ENCODE measurements around the gene ADRM1. TPM values are rescaled to one million over a fixed set of nuclear protein-coding genes. Genes with fewer than 3 reads are reported as not detected.

Gene ADRM1
- total RNA-seq, 2 experiments from 2014 or later: 87.0 to 128 TPM

DNA sequence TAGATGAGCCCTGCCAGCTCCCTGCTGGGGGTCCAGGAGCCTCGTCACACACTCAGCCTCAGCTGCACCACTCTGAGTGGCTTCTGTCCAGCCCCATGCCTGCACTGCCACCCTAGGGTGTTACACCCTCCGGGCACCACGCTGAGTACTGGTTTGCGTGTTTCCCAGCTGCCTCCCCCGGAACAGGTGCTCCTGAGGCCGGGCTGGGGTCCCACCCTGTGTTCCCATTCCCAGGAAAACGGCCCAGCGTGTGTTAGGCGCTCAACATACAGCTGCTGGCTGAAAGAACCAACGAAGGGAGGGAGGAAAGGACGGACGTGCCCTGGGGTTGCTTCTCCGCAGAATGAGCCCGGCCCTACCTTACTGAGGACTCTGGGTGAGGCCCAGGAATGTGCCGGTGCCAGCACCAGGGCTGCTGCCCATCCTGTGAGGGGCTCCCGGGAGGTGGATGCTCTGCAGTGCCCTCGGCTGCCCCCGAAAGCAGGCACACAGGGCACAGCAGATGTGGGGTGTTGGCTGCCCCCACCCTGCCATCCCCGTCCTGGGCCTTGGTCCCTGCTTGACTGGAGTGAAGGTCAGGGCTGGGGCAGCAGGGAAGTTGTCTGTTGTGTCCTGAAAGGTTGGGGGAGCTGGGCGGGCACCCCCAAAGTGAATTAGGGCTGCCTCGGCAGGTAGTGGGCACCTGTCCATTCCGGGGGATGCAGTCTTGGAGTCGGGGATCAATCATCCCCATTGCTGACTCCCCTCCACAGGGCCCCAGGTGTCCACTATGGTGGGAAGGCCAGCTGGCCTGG, 48.0 kb downstream of the ADRM1 start:
- H3K4me3 ChIP-seq (ENCODE audit: low read depth, low read length, poor library complexity, severe bottlenecking): no peak overlapping the region
- ChIA-PET CTCF (ENCODE audit: unreplicated experiment) (no interaction called here), POLR2A (no interaction called here)
- H3K9me2 ChIP-seq (ENCODE audit: insufficient read depth, low read length): no peaks in the 10 kb centered on the region
- no peaks in the 10 kb centered on the region for H3K79me2 ChIP-seq (ENCODE audit: insufficient read depth, low read depth, low read length)
- no peak for TF ChIP-seq EZH2phosphoT487 (IDR thresholded peaks at IDR 0.05; ENCODE audit: borderline replicate concordance, low read depth, low read length)
- TF ChIP-seq, protein P1, sequence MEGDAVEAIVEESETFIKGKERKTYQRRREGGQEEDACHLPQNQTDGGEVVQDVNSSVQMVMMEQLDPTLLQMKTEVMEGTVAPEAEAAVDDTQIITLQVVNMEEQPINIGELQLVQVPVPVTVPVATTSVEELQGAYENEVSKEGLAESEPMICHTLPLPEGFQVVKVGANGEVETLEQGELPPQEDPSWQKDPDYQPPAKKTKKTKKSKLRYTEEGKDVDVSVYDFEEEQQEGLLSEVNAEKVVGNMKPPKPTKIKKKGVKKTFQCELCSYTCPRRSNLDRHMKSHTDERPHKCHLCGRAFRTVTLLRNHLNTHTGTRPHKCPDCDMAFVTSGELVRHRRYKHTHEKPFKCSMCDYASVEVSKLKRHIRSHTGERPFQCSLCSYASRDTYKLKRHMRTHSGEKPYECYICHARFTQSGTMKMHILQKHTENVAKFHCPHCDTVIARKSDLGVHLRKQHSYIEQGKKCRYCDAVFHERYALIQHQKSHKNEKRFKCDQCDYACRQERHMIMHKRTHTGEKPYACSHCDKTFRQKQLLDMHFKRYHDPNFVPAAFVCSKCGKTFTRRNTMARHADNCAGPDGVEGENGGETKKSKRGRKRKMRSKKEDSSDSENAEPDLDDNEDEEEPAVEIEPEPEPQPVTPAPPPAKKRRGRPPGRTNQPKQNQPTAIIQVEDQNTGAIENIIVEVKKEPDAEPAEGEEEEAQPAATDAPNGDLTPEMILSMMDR (conservative IDR thresholded peaks at IDR 0.05; ENCODE audit: low read length): no peak
- peaks cover 9% of the 10 kb centered on the region for H3K4me1 ChIP-seq (ENCODE audit: insufficient read depth, low read length, poor library complexity, severe bottlenecking)
- no peaks in the 10 kb centered on the region for H4K20me1 ChIP-seq (ENCODE audit: insufficient read depth, low read length)
- H2AFZ ChIP-seq (ENCODE audit: low read length): no peak overlapping the region
- BruUV-seq (replicated peaks): no TSS peak
- no peak overlapping the region for H3K27ac ChIP-seq (ENCODE audit: low read depth, low read length, poor library complexity, severe bottlenecking)
- H3K9me3 ChIP-seq (ENCODE audit: low read length): no peaks in the 10 kb centered on the region
- no peak for DNase-seq (ENCODE audit: low spot score)
- H3K4me2 ChIP-seq (ENCODE audit: low read length): no peak overlapping the region
- peaks cover 22% of the 10 kb centered on the region for H3K36me3 ChIP-seq (ENCODE audit: insufficient read depth, low read length)
- intact Hi-C loops (cut with micrococcal nuclease; ENCODE audit: unreplicated experiment): no loop called here

DNA sequence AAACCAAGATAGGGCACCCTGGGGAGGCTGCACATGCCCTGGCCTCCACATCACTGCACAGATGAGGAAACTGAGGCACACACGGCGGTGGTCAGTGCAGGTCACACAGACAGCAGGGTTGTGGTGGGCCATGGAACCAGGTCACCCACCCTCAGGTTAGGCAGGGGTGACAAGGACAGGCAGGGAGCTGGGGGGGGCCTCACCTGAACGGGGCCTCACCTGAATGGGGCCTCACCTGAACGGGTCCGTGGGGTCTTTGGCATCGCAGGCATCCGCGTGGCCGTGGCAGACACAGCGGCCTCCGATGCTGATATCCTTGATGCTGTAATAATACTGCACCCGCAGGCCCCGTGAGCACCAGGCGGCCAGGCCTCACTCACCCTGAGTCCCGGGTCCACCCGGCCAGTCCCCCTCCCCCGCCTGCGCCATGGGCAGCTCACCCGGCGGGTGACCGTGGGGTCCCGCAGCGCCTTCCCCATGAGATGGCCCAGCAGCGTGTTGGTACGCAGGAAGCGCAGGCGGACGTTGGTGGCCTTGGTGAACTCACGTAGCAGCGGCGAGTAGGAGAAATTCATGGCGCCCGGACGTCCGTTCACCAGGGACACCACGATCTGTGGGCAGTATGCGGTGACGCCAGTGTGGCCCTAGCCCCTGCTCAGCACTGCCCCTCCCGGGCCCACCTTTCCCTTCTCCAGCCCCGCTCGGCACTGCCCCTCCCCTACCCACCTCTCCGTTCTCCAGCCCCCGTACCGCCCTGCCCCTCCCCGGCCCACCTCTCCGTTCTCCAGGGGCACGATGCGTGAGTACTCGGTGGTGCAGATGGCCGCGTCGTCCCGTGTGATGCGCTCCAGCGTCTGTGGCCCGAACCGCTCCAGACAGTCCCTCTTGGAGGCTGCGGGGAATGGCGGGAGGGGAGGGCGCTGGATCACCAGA, 48.9 kb downstream of the ADRM1 start:
- no peak overlapping the region for H2AFZ ChIP-seq (ENCODE audit: low read length)
- H3K4me2 ChIP-seq (ENCODE audit: low read length): no peak overlapping the region
- no peak for DNase-seq (ENCODE audit: low spot score)
- intact Hi-C loops (cut with micrococcal nuclease; ENCODE audit: unreplicated experiment): no loop called here
- ChIA-PET CTCF (ENCODE audit: unreplicated experiment) (no interaction called here), POLR2A (no interaction called here)
- H3K4me1 ChIP-seq (ENCODE audit: insufficient read depth, low read length, poor library complexity, severe bottlenecking): peaks cover 17% of the 10 kb centered on the region
- no peaks in the 10 kb centered on the region for H3K9me2 ChIP-seq (ENCODE audit: insufficient read depth, low read length)
- H3K79me2 ChIP-seq (ENCODE audit: insufficient read depth, low read depth, low read length): no peaks in the 10 kb centered on the region
- no peak overlapping the region for H3K4me3 ChIP-seq (ENCODE audit: low read depth, low read length, poor library complexity, severe bottlenecking)
- no peaks in the 10 kb centered on the region for H4K20me1 ChIP-seq (ENCODE audit: insufficient read depth, low read length)
- H3K9me3 ChIP-seq (ENCODE audit: low read length): no peaks in the 10 kb centered on the region
- no TSS peak for BruUV-seq (replicated peaks)
- H3K27ac ChIP-seq (ENCODE audit: low read depth, low read length, poor library complexity, severe bottlenecking): no peak overlapping the region
- H3K36me3 ChIP-seq (ENCODE audit: insufficient read depth, low read length): peaks cover 19% of the 10 kb centered on the region
- TF ChIP-seq, protein P1 (conservative IDR thresholded peaks at IDR 0.05; ENCODE audit: low read length): no peak
- no peak for TF ChIP-seq EZH2phosphoT487 (IDR thresholded peaks at IDR 0.05; ENCODE audit: borderline replicate concordance, low read depth, low read length)

All from OCI-LY7 (cell line).